PC-9 (cell line): ENCODE results near the gene DLGAP1. TPM values are rescaled to one million over a fixed set of nuclear protein-coding genes. Genes with fewer than 3 reads are reported as not detected.

Experiments used
- BruUV-seq: library from RNA; stranded (reverse); fragments of 400-500 nt; replicated peaks from 2 replicates; lab custom pipeline; 2021; lab: Mats Ljungman, UMichigan
- CTCF ChIA-PET: fragments of 300-600 bp; sonication (Branson Sonifier 250); formaldehyde crosslinking; loops from one replicate; lab custom pipeline; 2022; ENCODE audit warnings: antibody characterized with exemption; lab: Charles Lee
- POLR2A ChIA-PET: fragments of 300-600 bp; sonication (Branson Sonifier 250); formaldehyde crosslinking; loops from one replicate; lab custom pipeline; 2022; ENCODE audit warnings: antibody characterized with exemption; ENCODE audit not compliant: unreplicated experiment; lab: Charles Lee
- DNase-seq, 2 experiments: peaks; one replicate each; pipeline versions ENCODE4 v3.0.0 to v3.0.0-alpha.2; 2015 to 2022; ENCODE audit warnings: mixed read lengths in 1 of 2
- H2AFZ ChIP-seq: fragments of 200-600 bp; sonication (generic); 2 replicates; pipeline ENCODE4 v1.8.1; 2017; ENCODE audit warnings: antibody characterized with exemption
- H3F3A ChIP-seq: fragments of 200-600 bp; sonication (generic); 2 replicates; pipeline ENCODE4 v1.8.1; 2017; ENCODE audit warnings: antibody characterized with exemption, mild to moderate bottlenecking, low read depth; ENCODE audit not compliant: insufficient read depth
- H3K27ac ChIP-seq: fragments of 200-600 bp; sonication (generic); 2 replicates; pipeline ENCODE4 v1.6.1; 2016; ENCODE audit warnings: mixed run types
- H3K27me3 ChIP-seq: fragments of 200-600 bp; sonication (generic); 2 replicates; pipeline ENCODE4 v1.6.1; 2016; ENCODE audit warnings: low read depth, mixed run types; ENCODE audit not compliant: insufficient read depth
- H3K36me3 ChIP-seq: fragments of 200-600 bp; sonication (generic); 2 replicates; pipeline ENCODE4 v1.6.1; 2016; ENCODE audit warnings: low read depth, mixed run types
- H3K4me1 ChIP-seq: fragments of 200-600 bp; sonication (generic); replicated peaks from 2 replicates; pipeline ENCODE4 v1.6.1; 2016; ENCODE audit warnings: mixed run types; ENCODE audit not compliant: insufficient read depth
- H3K4me2 ChIP-seq: fragments of 200-600 bp; sonication (generic); 2 replicates; pipeline ENCODE4 v1.6.1; 2017; ENCODE audit warnings: mixed run types
- H3K4me3 ChIP-seq: fragments of 200-600 bp; sonication (generic); 2 replicates; pipeline ENCODE4 v1.6.1; 2016; ENCODE audit warnings: mixed run types
- H3K79me2 ChIP-seq: fragments of 200-600 bp; sonication (generic); 2 replicates; pipeline ENCODE4 v1.6.1; 2017; ENCODE audit warnings: low read depth, mixed run types
- H3K9me2 ChIP-seq: fragments of 200-600 bp; sonication (generic); 2 replicates; pipeline ENCODE4 v1.8.1; 2017; ENCODE audit warnings: mild to moderate bottlenecking; ENCODE audit not compliant: insufficient read depth
- H3K9me3 ChIP-seq: fragments of 200-600 bp; sonication (generic); 2 replicates; pipeline ENCODE4 v1.8.1; 2016; ENCODE audit warnings: low read depth; ENCODE audit not compliant: insufficient read depth
- H4K20me1 ChIP-seq: fragments of 200-600 bp; sonication (generic); 2 replicates; pipeline ENCODE4 v1.8.1; 2017; ENCODE audit not compliant: insufficient read depth
- EZH2 ChIP-seq: fragments of 200-600 bp; sonication (generic); IDR thresholded peaks from 2 replicates; pipeline ENCODE4 v1.8.0; 2017; ENCODE audit warnings: antibody characterized with exemption, low read depth
- intact Hi-C: fragments of 100-400 bp; cut with micrococcal nuclease; formaldehyde crosslinking; loops from one replicate; pipeline ENCODE4 v1.10.0; 2022; ENCODE audit not compliant: unreplicated experiment
- total RNA-seq: library from RNA; stranded (reverse); gene quantifications from 2 replicates; pipeline ENCODE4 v1.2.3, GENCODE V29; 2021
- TF ChIP-seq, protein P1 (sequence below): fragments of 200-600 bp; sonication (generic); conservative IDR thresholded peaks from 2 replicates; pipeline ENCODE4 v1.6.1; 2017; ENCODE audit warnings: mixed run types, antibody characterized with exemption, mild to moderate bottlenecking, moderate library complexity

DLGAP1 gene
- total RNA-seq, 1 experiment from 2014 or later, result not detected

DNA sequence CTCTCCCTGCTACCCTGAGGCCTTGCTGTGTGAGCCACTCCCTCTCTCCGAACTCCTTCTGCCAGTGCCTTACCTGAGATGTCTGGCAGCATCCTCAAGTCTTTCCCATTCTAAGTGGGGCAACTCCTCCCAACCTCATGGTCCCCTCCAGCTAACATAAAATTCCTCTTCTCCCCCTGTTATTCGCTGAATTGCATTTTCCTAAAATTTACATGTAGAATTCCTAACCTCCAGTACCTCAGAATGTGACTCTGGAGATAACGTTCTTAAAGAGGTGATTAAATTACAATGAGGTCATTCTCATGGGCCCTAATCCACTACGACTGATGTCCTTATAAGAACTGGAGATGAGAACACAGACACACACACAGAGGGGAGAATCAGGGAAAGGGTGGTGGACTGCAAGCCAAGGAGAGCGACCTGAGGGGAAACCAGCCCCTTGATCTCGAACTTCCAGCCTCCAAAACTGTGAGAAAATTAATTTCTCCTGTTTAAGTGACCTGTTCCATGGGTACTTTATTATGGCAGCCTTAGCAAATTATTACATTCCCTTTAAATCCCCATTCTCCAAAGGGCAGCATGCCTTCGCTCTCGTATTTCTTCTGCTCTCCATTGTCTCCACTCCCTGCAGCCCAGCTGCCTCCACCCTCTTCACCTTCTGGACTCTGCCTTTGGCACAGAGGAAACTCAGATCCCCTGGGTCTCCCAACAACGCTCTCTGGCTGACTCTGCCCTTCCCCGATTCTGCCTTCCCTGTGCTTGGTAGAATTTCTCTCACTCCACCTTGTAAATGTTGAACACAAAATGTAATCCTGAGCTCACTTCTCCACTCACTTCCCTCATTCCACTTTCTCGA is 934.6 kb downstream of the DLGAP1 start:
- no peak for TF ChIP-seq EZH2
- TF ChIP-seq, protein P1, sequence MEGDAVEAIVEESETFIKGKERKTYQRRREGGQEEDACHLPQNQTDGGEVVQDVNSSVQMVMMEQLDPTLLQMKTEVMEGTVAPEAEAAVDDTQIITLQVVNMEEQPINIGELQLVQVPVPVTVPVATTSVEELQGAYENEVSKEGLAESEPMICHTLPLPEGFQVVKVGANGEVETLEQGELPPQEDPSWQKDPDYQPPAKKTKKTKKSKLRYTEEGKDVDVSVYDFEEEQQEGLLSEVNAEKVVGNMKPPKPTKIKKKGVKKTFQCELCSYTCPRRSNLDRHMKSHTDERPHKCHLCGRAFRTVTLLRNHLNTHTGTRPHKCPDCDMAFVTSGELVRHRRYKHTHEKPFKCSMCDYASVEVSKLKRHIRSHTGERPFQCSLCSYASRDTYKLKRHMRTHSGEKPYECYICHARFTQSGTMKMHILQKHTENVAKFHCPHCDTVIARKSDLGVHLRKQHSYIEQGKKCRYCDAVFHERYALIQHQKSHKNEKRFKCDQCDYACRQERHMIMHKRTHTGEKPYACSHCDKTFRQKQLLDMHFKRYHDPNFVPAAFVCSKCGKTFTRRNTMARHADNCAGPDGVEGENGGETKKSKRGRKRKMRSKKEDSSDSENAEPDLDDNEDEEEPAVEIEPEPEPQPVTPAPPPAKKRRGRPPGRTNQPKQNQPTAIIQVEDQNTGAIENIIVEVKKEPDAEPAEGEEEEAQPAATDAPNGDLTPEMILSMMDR, result no peak
- no peaks in the 10 kb centered on the region for H3K9me3 ChIP-seq
- DNase-seq, result no peak
- H3K27me3 ChIP-seq, result no peaks in the 10 kb centered on the region
- CTCF ChIA-PET, result no interaction called here
- no peaks in the 10 kb centered on the region for H3K79me2 ChIP-seq
- no TSS peak for BruUV-seq
- no peaks in the 10 kb centered on the region for H4K20me1 ChIP-seq
- H3F3A ChIP-seq, result no peaks in the 10 kb centered on the region
- no peaks in the 10 kb centered on the region for H3K4me1 ChIP-seq
- H3K36me3 ChIP-seq, result no peaks in the 10 kb centered on the region
- no peak overlapping the region for H3K4me2 ChIP-seq
- no peak overlapping the region for H3K4me3 ChIP-seq
- intact Hi-C loops, result no loop called here
- POLR2A ChIA-PET, result no interaction called here
- no peaks in the 10 kb centered on the region for H3K9me2 ChIP-seq
- no peak overlapping the region for H3K27ac ChIP-seq
- H2AFZ ChIP-seq, result no peak overlapping the region

DNA sequence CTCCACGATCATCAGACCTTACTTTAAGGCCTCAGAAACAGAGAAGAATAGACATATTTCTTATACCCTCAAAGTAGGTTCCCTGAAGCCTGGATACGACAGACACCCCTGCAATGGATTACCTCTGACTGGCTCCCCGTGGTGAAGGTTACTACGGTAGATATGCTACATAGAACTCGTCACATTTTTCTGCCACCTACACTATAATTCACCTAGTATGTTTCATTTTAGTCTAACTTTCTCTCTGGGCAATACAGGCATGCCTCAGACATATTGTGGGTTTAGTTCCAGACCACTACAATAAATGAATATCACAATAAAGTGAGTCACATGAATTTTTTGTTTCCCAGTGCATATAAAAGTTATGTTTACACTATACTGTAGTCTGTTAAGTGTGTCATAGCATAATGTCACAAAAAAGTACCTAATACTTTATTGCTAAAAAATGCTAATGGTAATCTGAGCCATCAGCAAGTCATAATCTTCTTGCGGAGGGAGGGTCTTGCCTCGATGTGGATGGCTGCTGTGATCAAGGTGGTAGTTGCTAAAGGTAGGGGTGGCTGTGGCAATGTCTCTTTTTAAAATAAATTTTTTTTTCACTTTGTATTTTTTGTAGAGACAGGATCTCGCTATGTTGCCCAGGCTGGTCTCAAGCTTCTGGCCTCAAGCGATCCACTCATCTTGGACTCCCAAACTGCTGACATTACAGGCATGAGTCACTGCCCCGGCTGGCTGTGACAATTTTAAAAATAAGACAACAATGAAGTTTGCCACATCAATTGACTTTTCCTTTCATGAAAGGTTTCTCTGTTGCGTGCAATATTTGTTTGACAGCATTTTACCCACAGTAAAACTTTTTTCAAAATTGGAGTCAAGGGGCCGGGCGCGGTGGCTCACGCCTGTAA is 940.5 kb downstream of the DLGAP1 start:
- Histone ChIP-seq H3K4me1 (peaks cover 16% of the 10 kb centered on the region), H3K4me3 (no peak overlapping the region), H3K9me2 (no peaks in the 10 kb centered on the region), H3F3A (peaks cover 16% of the 10 kb centered on the region), H4K20me1 (no peaks in the 10 kb centered on the region), H3K27me3 (no peaks in the 10 kb centered on the region), H3K36me3 (no peaks in the 10 kb centered on the region), H3K9me3 (no peaks in the 10 kb centered on the region), H2AFZ (no peak overlapping the region), H3K4me2 (no peak overlapping the region), H3K27ac (no peak overlapping the region), H3K79me2 (no peaks in the 10 kb centered on the region)
- BruUV-seq, result no TSS peak
- no peak for DNase-seq
- TF ChIP-seq EZH2, result no peak
- POLR2A ChIA-PET, result no interaction called here
- CTCF ChIA-PET, result no interaction called here
- intact Hi-C loops, result no loop called here

DNA sequence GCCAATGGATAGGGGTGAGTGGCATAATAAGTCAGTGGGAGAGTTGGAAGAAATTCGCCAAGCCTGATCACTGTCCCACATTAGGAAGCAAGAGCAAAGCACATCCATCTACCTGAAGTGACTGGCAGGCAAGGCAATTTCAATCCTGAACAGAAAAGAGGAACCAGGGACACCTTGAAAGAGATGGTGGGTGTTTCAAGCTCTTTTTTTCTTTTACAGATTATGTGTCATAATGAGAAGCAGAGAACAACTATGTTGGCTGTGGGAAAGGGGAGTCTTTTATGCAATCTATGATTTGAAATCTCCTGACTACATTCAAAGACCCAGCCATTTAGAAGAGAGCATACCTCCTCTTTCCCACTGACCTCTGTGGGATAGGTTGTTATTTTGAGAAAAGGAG is 941.6 kb downstream of the DLGAP1 start:
- no peaks in the 10 kb centered on the region for H3K27me3 ChIP-seq
- no peaks in the 10 kb centered on the region for H3K9me3 ChIP-seq
- H3K9me2 ChIP-seq, result no peaks in the 10 kb centered on the region
- DNase-seq, result no peak
- H3K4me2 ChIP-seq, result no peak overlapping the region
- no peak overlapping the region for H3K4me3 ChIP-seq
- peaks cover 16% of the 10 kb centered on the region for H3F3A ChIP-seq
- ChIA-PET POLR2A (no interaction called here), CTCF (no interaction called here)
- H3K36me3 ChIP-seq, result no peaks in the 10 kb centered on the region
- no peak overlapping the region for H2AFZ ChIP-seq
- H3K79me2 ChIP-seq, result no peaks in the 10 kb centered on the region
- no peak for TF ChIP-seq EZH2
- TF ChIP-seq, protein P1, result no peak
- peaks cover 16% of the 10 kb centered on the region for H3K4me1 ChIP-seq
- no peaks in the 10 kb centered on the region for H4K20me1 ChIP-seq
- intact Hi-C loops, result no loop called here
- BruUV-seq, result no TSS peak
- no peak overlapping the region for H3K27ac ChIP-seq
